ENCODE data around the gene ADAMTS10.

DNA sequence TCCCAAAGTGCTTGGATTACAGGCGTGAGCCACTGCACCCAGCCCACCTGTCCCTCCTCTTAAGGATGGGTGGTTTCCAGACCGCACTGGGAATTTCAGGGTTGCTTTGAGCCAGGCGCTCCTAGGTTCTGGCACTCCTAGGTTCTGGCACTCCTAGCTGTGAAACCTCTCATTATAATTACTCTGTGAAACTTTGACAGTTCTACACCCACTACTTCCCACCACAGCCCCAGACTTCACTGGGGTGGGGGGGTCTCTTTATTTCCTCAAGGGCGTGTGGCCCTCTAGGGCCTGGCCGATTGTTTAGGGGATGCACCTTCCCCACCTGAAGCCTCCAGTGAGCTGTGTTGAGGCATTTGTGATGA is 2.3 kb upstream of the ADAMTS10 start:
- TF ChIP-seq, protein P1, sequence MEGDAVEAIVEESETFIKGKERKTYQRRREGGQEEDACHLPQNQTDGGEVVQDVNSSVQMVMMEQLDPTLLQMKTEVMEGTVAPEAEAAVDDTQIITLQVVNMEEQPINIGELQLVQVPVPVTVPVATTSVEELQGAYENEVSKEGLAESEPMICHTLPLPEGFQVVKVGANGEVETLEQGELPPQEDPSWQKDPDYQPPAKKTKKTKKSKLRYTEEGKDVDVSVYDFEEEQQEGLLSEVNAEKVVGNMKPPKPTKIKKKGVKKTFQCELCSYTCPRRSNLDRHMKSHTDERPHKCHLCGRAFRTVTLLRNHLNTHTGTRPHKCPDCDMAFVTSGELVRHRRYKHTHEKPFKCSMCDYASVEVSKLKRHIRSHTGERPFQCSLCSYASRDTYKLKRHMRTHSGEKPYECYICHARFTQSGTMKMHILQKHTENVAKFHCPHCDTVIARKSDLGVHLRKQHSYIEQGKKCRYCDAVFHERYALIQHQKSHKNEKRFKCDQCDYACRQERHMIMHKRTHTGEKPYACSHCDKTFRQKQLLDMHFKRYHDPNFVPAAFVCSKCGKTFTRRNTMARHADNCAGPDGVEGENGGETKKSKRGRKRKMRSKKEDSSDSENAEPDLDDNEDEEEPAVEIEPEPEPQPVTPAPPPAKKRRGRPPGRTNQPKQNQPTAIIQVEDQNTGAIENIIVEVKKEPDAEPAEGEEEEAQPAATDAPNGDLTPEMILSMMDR (IDR thresholded peaks at IDR 0.05) = no peak
- TF ChIP-seq POLR2A (IDR thresholded peaks at IDR 0.05) = no peak
